ENCODE measurements around the gene SPSB4.

DNA sequence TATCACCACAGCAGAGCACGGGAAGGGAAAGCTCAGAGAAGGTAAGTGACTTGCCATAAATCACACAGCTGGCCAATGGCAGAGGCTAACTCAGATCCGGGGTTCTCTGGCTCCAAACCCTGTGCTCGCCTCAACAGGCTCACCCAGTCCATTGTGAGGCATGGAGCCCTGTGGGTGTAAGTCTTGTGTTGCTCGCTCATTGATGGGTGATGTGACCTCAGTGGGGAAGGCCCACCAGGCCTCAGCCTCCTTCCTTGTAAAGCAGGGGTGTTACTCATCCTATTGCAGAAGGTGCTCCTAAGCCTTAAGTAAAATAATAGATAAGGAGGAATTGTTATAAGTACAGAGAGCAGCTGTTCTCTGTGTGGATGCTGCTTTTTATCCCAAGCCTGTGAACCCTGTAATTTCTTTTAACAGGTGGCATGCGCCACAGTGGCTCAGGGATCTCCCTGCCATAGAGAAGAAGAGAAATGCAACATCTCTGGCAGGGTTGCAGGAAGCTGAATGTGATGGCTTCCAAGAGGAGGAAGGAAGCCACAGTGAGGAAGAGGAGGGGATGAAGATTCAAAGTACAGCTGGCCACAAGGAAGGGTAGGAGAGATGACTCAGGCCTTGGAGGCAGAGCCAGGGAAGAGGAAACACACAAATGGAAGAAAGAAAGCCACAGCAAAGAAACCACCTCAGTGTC is 30.9 kb upstream of the SPSB4 start:
- TF ChIP-seq KDM1A (CRISPR knock-in tag; IDR thresholded peaks at IDR 0.05) (no peak), POLR2A (IDR thresholded peaks at IDR 0.05; ENCODE audit: insufficient read depth in 1 of 2, low read depth in 2 of 2, low read length in 2 of 2) (no peak), ZNF564 (CRISPR knock-in tag; IDR thresholded peaks at IDR 0.05) (no peak), TMF1 (CRISPR knock-in tag; IDR thresholded peaks at IDR 0.05; ENCODE audit: low read depth) (no peak), ESRRA (CRISPR knock-in tag; IDR thresholded peaks at IDR 0.05; ENCODE audit: low read depth) (no peak), CENPX (CRISPR knock-in tag; IDR thresholded peaks at IDR 0.05) (no peak), PRPF4 (IDR thresholded peaks at IDR 0.05; ENCODE audit: low read depth, low read length, poor library complexity, severe bottlenecking) (no peak), TBP (CRISPR knock-in tag; IDR thresholded peaks at IDR 0.05) (no peak), ZNF225 (CRISPR knock-in tag; IDR thresholded peaks at IDR 0.05) (no peak), ELF1 (CRISPR knock-in tag; IDR thresholded peaks at IDR 0.05) (no peak), CCDC6 (CRISPR knock-in tag; IDR thresholded peaks at IDR 0.05) (no peak)
- TF ChIP-seq, protein P1, sequence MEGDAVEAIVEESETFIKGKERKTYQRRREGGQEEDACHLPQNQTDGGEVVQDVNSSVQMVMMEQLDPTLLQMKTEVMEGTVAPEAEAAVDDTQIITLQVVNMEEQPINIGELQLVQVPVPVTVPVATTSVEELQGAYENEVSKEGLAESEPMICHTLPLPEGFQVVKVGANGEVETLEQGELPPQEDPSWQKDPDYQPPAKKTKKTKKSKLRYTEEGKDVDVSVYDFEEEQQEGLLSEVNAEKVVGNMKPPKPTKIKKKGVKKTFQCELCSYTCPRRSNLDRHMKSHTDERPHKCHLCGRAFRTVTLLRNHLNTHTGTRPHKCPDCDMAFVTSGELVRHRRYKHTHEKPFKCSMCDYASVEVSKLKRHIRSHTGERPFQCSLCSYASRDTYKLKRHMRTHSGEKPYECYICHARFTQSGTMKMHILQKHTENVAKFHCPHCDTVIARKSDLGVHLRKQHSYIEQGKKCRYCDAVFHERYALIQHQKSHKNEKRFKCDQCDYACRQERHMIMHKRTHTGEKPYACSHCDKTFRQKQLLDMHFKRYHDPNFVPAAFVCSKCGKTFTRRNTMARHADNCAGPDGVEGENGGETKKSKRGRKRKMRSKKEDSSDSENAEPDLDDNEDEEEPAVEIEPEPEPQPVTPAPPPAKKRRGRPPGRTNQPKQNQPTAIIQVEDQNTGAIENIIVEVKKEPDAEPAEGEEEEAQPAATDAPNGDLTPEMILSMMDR (CRISPR knock-in tag; IDR thresholded peaks at IDR 0.05), result no peak
- TF ChIP-seq, protein P2, sequence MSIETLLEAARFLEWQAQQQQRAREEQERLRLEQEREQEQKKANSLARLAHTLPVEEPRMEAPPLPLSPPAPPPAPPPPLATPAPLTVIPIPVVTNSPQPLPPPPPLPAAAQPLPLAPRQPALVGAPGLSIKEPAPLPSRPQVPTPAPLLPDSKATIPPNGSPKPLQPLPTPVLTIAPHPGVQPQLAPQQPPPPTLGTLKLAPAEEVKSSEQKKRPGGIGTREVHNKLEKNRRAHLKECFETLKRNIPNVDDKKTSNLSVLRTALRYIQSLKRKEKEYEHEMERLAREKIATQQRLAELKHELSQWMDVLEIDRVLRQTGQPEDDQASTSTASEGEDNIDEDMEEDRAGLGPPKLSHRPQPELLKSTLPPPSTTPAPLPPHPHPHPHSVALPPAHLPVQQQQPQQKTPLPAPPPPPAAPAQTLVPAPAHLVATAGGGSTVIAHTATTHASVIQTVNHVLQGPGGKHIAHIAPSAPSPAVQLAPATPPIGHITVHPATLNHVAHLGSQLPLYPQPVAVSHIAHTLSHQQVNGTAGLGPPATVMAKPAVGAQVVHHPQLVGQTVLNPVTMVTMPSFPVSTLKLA (IDR thresholded peaks at IDR 0.05), result no peak
- TF ChIP-seq, protein P3, sequence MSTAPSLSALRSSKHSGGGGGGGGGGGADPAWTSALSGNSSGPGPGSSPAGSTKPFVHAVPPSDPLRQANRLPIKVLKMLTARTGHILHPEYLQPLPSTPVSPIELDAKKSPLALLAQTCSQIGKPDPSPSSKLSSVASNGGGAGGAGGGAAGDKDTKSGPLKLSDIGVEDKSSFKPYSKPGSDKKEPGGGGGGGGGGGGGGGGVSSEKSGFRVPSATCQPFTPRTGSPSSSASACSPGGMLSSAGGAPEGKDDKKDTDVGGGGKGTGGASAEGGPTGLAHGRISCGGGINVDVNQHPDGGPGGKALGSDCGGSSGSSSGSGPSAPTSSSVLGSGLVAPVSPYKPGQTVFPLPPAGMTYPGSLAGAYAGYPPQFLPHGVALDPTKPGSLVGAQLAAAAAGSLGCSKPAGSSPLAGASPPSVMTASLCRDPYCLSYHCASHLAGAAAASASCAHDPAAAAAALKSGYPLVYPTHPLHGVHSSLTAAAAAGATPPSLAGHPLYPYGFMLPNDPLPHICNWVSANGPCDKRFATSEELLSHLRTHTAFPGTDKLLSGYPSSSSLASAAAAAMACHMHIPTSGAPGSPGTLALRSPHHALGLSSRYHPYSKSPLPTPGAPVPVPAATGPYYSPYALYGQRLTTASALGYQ (CRISPR knock-in tag; IDR thresholded peaks at IDR 0.05), result no peak
